GM21528 (cell line): Measurements from ENCODE around the gene APOA4.

Source experiments
- ATAC-seq: cut with Tn5 transposase; IDR thresholded peaks from one replicate; pipeline ENCODE4 v1.9.1; 2021; ENCODE audit warnings: mild to moderate bottlenecking, moderate library complexity; ENCODE audit not compliant: unreplicated experiment, low FRiP score

APOA4 gene

DNA sequence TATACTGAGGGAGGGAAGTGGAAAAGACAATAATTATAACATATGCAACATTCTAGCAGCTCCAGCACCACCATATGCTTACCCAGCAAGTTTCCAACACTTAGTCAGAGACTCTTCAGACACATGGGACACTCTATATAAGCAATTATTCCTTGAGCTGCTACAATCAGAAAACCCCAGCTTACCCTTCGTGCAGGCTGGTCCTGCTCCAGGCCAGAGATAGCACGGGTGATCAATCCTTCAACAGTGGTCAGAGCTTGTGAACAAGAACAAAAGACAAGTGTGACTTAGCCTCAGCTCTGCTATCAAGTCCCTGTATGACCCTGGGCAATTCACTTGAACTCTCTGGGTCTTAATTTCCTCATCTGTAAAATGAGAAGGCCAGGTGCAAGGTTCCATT is 36.8 kb downstream of the APOA4 start:
- ATAC-seq, result no peak

DNA sequence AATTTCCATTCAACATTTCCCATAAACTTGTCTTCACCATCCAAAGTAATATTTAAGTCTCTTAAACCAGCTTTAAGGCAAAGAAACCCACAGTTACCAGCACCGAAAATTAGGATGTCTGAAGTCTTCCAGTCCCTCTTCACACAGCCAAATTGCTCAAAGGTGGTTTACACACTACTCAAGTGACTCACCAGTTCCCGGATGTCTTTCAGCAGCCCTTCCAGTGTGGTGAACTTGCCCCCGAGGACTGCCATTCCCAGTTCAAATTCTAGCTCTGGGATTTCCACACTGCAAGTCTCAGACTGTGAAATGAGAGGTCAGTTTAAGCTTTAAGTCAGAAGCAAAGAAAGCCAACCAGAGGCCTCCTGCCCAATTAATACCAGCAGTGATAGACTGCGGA is 40.4 kb downstream of the APOA4 start:
- ATAC-seq, result no peak

DNA sequence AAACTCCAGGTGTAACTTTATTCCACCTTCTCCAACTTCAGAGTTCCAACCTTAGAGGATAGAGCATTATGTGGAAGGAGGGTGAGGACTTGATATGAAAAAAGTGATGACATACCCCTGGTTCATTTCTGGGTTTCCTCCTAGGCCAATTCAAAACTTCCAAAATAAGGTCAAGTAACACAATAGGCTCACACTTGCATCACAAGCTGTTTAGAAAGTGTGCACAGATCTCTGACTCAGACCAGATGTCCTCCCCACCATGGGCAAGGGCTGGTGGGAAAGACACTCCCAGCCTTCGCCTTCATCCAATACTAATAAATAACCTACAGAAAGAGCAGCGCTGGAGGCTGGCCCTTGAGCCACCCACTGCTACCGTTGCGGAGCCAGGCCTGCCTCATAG is 44.5 kb downstream of the APOA4 start:
- no peak for ATAC-seq

DNA sequence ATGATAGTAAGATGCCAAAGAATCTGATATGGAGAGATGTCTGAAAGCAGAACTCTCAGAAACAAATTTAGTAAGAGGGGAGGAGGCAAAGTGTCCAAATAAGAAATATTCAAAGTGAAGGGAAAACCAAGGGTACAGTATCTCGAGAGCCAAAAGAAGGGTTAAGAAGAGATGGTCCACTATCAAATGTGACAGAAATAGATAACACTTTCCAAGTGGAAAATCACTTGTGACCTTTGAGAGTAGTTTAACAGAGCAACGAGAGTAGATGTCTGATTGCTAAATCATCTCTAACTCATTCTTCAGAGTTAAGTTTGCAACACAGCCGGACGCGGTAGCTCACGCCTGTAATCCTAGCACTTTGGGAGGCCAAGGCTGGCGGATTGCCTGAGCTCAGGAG is 46.0 kb downstream of the APOA4 start:
- ATAC-seq, result no peak

DNA sequence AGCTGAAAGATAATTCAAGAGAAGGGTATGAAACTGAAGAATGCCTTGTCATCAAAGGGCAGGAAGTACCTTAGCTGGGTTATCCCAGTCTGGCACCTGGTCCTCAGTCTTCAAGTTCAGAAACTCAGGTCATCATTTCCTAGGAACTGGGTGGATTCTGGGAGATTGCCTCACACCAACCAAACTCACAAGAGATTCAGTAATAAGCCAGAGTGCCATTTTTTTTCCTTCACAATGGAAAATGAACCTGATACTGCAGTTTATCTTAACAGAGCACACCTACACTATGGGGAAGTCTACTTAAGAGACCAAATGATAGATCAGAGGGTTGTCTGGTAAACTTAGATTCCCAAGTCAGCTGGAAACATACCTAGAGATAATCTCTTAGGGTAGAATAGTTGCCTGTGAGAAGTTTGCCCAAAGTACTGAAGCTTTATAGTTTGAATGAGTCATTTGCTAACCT is 46.6 kb downstream of the APOA4 start:
- ATAC-seq, result no peak

DNA sequence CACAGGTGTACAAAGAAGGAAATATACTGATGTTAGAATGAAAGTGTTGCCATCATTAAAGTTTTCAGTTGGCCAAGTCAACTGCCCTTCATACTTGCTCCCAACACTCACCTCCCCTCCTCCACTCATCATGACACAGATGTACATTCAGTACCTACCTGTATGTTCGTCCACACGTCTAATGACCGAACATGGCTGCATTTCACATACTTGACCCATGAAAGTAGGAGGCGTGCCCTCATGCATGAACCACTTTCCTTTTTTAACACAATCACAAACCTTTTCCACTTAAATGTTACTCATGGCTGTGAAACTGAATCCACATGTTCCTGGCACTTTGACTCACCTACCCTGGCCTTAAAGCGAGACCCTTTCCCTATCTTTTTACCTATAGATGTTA is 47.1 kb downstream of the APOA4 start:
- no peak for ATAC-seq

DNA sequence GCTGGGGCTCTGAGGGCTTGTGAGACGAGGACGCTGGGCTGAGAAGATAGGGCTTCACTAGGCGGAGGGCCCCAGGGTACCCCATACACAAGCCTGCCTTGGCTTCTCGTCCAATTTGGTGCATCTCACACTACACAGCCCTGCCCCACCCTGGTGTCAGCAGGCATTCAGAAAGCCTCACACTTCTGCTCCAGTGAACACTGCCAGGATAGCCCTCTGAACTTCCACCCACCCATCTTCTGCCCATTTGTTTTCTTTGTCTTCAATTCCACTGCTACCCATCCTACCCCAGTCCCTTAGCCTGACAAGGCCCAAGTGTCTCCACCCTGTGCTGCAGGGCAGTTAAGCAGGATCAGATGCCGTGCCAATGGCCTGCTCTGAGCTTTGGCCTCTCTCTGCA is 48.4 kb downstream of the APOA4 start:
- no peak for ATAC-seq

DNA sequence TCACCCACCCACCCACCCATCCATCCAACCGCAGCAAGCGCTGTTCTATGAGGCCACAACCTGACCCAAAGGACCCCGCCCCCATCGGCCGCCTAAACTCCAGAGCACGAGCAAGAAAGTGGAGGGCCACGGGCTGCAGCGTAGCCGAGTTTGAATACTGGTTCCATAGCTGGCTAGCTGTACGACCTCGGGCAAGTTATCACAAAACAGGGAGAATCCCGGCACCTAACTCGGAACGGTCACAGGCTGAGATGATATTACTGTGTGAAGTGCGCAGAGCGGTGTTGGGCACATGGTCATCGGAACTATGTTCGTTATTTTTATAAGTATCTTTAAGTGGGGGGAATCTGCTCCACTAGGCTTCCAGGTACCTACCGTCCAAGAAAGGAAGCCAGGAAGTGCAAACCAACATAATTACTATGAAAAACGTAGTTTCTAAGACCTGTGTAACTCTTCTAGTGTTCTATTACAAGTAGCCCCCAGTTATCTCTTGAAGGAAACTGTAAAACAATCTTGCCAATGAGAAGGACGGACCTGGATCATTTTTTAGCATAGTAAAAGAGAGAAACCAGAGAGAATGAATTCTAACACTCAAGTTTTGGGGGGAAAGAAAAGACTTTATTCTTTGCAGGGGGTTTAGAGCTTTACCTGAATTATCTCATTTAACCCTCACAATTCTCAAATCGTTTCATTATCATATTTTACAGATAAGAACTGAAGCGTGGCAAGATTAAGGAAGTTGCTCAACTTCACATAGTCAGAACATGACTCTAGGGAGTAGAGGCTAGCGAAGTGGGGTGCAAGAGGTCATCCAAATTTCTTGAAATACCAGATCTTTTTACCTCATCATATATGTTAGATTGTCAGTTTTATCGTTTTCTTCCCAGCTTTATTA is 49.7 kb downstream of the APOA4 start:
- ATAC-seq, result peak; percentile 42

DNA sequence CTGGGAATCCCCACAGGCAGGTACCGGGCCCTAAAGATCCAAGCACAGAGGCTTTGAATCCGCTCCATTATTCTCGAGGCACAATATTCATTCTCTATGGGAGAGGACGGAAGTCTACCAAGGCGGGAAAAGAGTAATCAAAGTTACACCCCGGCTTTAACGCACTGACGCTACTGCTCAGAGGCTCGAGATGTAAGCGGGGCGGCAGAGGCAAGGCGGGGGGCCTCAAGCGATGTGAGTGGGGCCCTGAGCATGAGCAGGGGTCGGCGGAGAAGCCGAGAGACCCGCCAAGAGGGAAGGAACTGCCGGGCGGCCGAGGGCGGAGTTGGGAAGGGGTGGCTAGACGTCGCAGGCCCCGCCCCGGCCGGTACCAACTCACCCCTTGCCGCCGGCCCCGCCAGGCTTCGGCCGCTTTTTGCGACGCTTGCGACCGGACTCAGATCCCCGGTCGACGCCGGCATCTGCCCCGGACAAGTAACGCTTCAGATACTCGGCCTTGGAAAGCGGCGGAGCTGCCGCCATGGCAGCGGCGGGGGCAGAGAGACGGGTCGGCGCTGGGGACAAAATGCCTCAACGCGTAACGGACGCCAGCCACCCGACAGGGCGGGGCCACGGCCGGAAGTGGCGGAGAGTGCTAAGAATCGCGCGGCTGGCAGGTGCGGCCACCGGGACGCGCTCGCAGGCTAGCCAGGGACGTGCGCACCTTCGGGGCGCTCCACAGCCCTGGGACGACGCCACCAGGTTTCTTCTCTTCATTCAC is 50.5 kb downstream of the APOA4 start, which contains the start of gene BUD13:
Gene BUD13, minus strand, starts transcription at position 545 of the 760 bp plus-strand sequence. Its CDS starts 23 bp downstream, at position 522.
- peak; percentile 88 for ATAC-seq

DNA sequence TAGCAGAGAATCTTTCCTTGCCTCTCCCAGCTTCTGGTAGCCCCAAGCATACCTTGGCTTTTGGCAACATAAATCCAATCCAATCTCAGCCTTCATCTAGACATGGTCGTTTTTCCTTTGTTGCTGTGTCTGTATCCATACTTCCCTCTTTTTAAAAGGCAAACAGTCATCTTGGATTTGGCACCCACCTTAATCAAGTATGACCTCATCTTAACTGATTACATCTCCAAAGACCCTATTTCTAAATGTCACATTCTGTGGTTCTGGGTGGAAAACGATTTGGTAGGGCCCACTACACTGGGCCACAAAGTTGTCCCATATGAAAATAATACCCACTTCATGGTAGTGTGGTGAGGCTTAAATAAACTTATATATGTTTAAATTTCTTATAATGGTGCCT is 51.2 kb downstream of the APOA4 start:
- no peak for ATAC-seq
